ENCODE data around the gene GNAT3.

- no peak for TF ChIP-seq POLR2A (IDR thresholded peaks at IDR 0.05; ENCODE audit: low read length)
- no peak for TF ChIP-seq GATA1 (IDR thresholded peaks at IDR 0.05; ENCODE audit: low read depth, low read length)
Measured at GRCh38 chr7:80505900-80506500, 5.9 kb downstream of the GNAT3 start.
